Lung (tissue), 12 donors: Measurements from ENCODE around the gene SLC66A2. TPM values are rescaled to one million over a fixed set of nuclear protein-coding genes. Genes with fewer than 3 reads are reported as not detected.

ENCODE experiments used
- ATAC-seq: fragments of 200-7000 bp; cut with Tn5 transposase; one replicate; pipeline ENCODE4 v1.9.1; 2020; ENCODE audit warnings: moderate number of reproducible peaks; ENCODE audit not compliant: insufficient read depth, low FRiP score
- DNase-seq, 3 donors: peaks; one replicate each; pipeline ENCODE4 v3.0.0-alpha.2; 2013 to 2017
- H3K27ac ChIP-seq, 2 donors: one replicate each; pipeline ENCODE4 v1.5.1; 2013; ENCODE audit warnings: mild to moderate bottlenecking in 2 of 2, moderate library complexity in 2 of 2, control low read depth in 1 of 2, inconsistent platforms in 1 of 2, low read depth in 1 of 2, low read length in 1 of 2
- H3K27me3 ChIP-seq, 3 donors: one replicate each; pipeline ENCODE4 v1.5.1; 2013; ENCODE audit warnings: low read length in 2 of 3; ENCODE audit not compliant: control insufficient read depth in 3 of 3, insufficient read depth in 3 of 3
- H3K36me3 ChIP-seq, 4 donors: one replicate each; pipeline ENCODE4 v1.5.1; 2013; ENCODE audit warnings: low read length in 4 of 4, mild to moderate bottlenecking in 1 of 4, moderate library complexity in 1 of 4; ENCODE audit not compliant: control insufficient read depth in 4 of 4, insufficient read depth in 4 of 4
- H3K4me1 ChIP-seq, 5 donors: one replicate each; pipeline ENCODE4 v1.5.1; 2013; ENCODE audit warnings: low read length in 5 of 5, mild to moderate bottlenecking in 2 of 5, moderate library complexity in 1 of 5; ENCODE audit not compliant: control insufficient read depth in 5 of 5, insufficient read depth in 5 of 5
- H3K4me3 ChIP-seq: one replicate; pipeline ENCODE4 v1.5.1; 2013; ENCODE audit warnings: mild to moderate bottlenecking, control low read depth, moderate library complexity
- H3K9ac ChIP-seq, 2 donors: one replicate each; pipeline ENCODE4 v1.5.1; 2013; ENCODE audit warnings: low read length in 2 of 2, control low read depth in 1 of 2; ENCODE audit not compliant: insufficient read depth in 1 of 2
- H3K9me3 ChIP-seq, 4 donors: one replicate each; pipeline ENCODE4 v1.5.1; 2013; ENCODE audit warnings: low read length in 3 of 4, mild to moderate bottlenecking in 1 of 4, moderate library complexity in 1 of 4; ENCODE audit not compliant: control insufficient read depth in 4 of 4, insufficient read depth in 3 of 4
- WGBS, 2 donors: extraction: QIAGEN DNeasy Blood & Tissue Kit; methylation state at CpG; one replicate each; pipeline ENCODE4 v1.1.7; 2013; 5-methylcytosine and 5-hydroxymethylcytosine counted together
- polyA plus RNA-seq, 2 donors: library from polyadenylated mRNA; stranded (reverse); fragments of 200-250 nt; gene quantifications; one replicate each; pipeline ENCODE4 v1.2.1, GENCODE V29; 2013
- total RNA-seq, 2 donors: library from RNA; depleted of rRNA in 1 of 2; stranded (reverse); fragments of >200 nt in 1 of 2; gene quantifications; one replicate each; pipeline ENCODE4 v1.2.1, GENCODE V29; 2014 to 2021
- TF ChIP-seq, protein P1 (sequence below): IDR thresholded peaks from 2 replicates; pipeline ENCODE4 v1.5.1; 2012; ENCODE audit warnings: mild to moderate bottlenecking; ENCODE audit errors: control extremely low read depth, extremely low read depth
- donor health status: control.
- donor health status: control.
- donor health status: Bipolar disorder and iron deficiency.
- donor health status: healthy.
- donor health status: DM: yes; HTN: yes; CAD: no.

The SLC66A2 gene
- total and polyA plus RNA-seq, 4 donors: 26.5 to 71.8 (median 62.3) TPM

- ATAC-seq: no peak
- no peak for DNase-seq
- H3K9ac ChIP-seq: no peak overlapping the region
- no peak overlapping the region for H3K27ac ChIP-seq
- H3K27me3 ChIP-seq: no peaks in the 10 kb centered on the region
- TF ChIP-seq, protein P1, sequence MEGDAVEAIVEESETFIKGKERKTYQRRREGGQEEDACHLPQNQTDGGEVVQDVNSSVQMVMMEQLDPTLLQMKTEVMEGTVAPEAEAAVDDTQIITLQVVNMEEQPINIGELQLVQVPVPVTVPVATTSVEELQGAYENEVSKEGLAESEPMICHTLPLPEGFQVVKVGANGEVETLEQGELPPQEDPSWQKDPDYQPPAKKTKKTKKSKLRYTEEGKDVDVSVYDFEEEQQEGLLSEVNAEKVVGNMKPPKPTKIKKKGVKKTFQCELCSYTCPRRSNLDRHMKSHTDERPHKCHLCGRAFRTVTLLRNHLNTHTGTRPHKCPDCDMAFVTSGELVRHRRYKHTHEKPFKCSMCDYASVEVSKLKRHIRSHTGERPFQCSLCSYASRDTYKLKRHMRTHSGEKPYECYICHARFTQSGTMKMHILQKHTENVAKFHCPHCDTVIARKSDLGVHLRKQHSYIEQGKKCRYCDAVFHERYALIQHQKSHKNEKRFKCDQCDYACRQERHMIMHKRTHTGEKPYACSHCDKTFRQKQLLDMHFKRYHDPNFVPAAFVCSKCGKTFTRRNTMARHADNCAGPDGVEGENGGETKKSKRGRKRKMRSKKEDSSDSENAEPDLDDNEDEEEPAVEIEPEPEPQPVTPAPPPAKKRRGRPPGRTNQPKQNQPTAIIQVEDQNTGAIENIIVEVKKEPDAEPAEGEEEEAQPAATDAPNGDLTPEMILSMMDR: no peak
- no peaks in the 10 kb centered on the region for H3K4me1 ChIP-seq
- 93 to 95% methylated on average over 28 of the region's 28 CpGs for WGBS, 2 donors
- peaks cover 0 to 55% (median 21%) of the 10 kb centered on the region in 4 donors for H3K36me3 ChIP-seq
- no peak overlapping the region for H3K4me3 ChIP-seq
- H3K9me3 ChIP-seq: peaks cover 0 to 2% (median 0%) of the 10 kb centered on the region in 4 donors
These were observed 38.2 kb downstream of the SLC66A2 start for GRCh38 chr18:79912994-79913831.

GRCh38 chr18:79912409-79912991 lies 39.0 kb downstream of the SLC66A2 start:
- TF ChIP-seq, protein P1: no peak
- H3K27me3 ChIP-seq: no peaks in the 10 kb centered on the region
- peaks cover 0 to 48% (median 20%) of the 10 kb centered on the region in 4 donors for H3K36me3 ChIP-seq
- WGBS, 2 donors: 84 to 90% methylated on average over 20 of the region's 20 CpGs
- H3K4me1 ChIP-seq: no peaks in the 10 kb centered on the region
- no peak overlapping the region for H3K9ac ChIP-seq
- H3K9me3 ChIP-seq: peaks cover 0 to 2% (median 0%) of the 10 kb centered on the region in 4 donors
- DNase-seq: no peak
- H3K4me3 ChIP-seq: no peak overlapping the region
- peak; percentile 17 for ATAC-seq
- no peak overlapping the region for H3K27ac ChIP-seq

DNA sequence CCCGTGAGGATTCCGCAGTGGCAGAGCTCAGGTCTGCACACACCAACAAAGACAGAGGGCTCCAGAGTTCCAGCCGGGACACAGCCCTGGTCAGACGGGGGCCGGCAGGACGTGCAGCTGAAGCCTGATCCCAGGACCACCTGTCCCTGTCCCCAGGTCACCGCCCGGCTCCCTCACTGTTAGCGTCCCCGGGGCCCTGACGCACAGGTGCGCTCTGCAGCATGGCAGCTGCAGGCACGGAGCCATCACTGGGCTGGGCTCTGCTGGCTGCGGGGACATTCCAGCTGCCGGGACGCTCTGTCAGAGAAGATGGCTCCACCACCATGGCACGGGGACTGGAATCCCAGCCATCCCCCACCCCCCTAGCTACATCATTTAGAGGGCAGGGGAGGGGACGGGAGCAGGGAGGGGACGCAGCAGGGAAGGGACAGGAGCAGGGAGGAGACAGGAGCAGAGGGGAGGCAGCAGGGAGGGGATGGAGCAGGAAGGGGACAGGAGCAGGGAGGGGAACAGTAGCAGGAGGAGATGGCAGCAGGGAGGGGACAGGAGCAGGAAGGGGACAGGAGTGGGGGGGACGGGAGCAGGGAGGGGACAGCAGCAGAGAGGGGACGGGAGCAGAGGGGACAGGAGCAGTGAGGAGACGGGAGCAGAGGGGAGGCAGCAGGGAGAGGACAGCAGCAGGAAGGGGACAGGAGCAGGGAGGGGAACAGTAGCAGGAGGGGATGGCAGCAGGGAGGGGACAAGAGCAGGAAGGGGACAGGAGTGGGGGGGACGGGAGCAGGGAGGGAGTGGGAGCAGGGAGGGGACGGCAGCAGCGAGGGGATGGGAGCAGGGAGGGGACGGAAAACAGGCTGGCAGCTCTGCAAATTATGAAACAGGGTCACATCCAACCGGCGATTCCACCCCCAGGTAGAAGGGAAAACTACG lies 39.8 kb downstream of the SLC66A2 start:
- H3K36me3 ChIP-seq: peaks cover 0 to 39% (median 15%) of the 10 kb centered on the region in 4 donors
- no peak for DNase-seq
- no peak overlapping the region for H3K9ac ChIP-seq
- WGBS, 2 donors: 86 to 92% methylated on average over 29 of the region's 29 CpGs
- no peaks in the 10 kb centered on the region for H3K4me1 ChIP-seq
- H3K27ac ChIP-seq: no peak overlapping the region
- no peaks in the 10 kb centered on the region for H3K27me3 ChIP-seq
- H3K4me3 ChIP-seq: no peak overlapping the region
- peaks cover 0 to 2% (median 0%) of the 10 kb centered on the region in 4 donors for H3K9me3 ChIP-seq
- TF ChIP-seq, protein P1: no peak
- no peak for ATAC-seq
